HT-29 (cell line): ENCODE data around the gene PCCB. TPM values are rescaled to one million over a fixed set of nuclear protein-coding genes. Genes with fewer than 3 reads are reported as not detected.

Source experiments
- total RNA-seq: library from RNA; depleted of rRNA; stranded (reverse); fragments of >200 nt; shearing (Covaris generic); gene quantifications from 2 replicates; pipeline ENCODE4 v1.2.3, GENCODE V29; 2014; rRNA removed

Gene PCCB
- total RNA-seq, 1 experiment from 2014 or later: 45.3 TPM

Other genes with a start within 250 kb of the PCCB start
- gene MSL2, start 54.0 kb upstream of the PCCB start, total RNA-seq: 7.7 and 8.2 TPM in 2 replicates